ENCODE results near the gene IL1A.
A peak's percentile ranks its signal among the peaks of the same experiment; 100 is the strongest.
"Not testable (repeated sequence)": the region's sequence is repeated elsewhere in the genome, so short reads cannot be mapped to it uniquely, and the experiment has no call there.

The IL1A gene, protein sequence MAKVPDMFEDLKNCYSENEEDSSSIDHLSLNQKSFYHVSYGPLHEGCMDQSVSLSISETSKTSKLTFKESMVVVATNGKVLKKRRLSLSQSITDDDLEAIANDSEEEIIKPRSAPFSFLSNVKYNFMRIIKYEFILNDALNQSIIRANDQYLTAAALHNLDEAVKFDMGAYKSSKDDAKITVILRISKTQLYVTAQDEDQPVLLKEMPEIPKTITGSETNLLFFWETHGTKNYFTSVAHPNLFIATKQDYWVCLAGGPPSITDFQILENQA

DNA sequence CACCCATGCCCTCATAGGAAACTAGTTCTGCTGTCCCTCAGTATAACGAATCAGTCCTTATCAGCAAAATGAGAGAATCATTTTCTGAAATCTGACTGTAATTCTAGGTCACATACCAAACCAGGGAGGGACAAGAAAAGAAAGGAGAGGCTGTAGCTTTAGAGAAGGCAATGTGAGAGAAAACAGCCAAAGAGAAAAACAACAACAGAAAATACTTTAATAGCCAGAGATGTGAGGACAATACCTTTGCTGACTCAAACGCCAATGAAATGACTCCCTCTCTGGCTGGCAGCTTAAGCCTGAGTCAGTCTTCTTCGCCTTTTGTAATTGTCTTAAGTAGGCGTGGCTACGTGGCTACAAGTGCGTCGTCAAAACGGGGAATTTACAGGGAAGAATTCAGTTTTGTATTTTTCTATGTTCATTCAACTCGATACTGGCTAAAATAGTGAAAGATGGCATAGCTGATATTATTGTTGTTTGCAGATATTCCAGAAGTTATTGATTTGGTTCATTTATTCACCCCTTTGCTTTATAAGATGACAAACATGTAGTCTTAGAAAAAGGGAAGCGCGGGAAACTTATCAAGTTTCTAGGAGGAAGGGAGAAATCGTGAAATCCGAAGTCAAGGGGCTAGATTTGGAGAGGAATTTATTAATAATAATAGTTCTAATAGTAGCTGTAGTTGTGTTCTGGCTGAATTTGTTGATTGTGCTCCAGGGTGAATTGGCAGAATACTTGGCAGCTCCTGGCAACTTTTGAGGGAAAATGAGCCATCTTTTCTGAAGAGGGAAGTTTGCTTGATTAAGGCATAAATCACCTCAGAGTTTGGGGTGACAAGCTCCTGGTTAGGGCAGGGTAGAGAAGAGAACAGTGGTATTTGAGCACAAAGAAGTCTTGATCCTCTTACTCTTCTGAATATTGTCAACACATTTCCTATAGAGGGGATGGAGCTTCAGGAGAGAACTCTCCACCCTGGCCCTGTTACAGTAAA lies at the start of gene IL1A:
Gene IL1A, minus strand, starts transcription at position 295 of the 991 bp plus-strand sequence. CDS start 723 bp downstream, outside the sequence.
- DNase-seq (ENCODE audit: low read depth): peak; percentile 55

DNA sequence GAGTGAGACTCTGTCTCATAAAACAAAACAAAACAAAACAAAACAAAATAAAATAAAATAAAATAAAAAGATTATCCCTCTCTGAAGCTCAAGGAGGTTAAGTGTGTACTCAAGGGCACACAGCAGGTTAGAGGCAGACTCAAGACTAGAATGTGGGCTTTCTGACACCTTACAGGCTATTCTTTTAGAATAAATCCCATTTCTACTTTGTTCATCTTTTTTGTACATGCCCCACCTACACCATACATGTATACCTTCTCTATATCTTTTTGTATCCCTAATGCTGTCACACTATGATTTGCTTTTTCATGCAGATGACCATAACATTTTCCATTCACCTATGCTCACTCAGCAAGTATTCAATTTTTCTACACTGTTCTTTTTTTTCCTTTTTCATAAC lies 49.7 kb upstream of the IL1A start:
- no peak for DNase-seq (ENCODE audit: low read depth)

DNA sequence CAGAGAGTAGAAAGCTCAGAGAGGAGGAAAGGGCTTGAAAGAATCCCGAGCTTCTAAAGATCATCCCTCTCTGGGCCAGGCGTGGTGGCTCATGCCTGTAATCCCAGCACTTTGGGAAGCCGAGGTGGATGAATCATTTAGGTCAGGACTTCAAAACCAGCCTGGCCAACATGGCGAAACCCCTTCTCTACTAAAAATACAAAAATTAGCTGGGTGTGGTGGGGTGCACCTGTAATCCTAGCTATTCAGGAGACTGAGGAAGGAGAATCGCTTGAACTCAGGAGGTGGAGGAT lies 49.3 kb upstream of the IL1A start:
- DNase-seq (ENCODE audit: low read depth): not testable (repeated sequence)

DNA sequence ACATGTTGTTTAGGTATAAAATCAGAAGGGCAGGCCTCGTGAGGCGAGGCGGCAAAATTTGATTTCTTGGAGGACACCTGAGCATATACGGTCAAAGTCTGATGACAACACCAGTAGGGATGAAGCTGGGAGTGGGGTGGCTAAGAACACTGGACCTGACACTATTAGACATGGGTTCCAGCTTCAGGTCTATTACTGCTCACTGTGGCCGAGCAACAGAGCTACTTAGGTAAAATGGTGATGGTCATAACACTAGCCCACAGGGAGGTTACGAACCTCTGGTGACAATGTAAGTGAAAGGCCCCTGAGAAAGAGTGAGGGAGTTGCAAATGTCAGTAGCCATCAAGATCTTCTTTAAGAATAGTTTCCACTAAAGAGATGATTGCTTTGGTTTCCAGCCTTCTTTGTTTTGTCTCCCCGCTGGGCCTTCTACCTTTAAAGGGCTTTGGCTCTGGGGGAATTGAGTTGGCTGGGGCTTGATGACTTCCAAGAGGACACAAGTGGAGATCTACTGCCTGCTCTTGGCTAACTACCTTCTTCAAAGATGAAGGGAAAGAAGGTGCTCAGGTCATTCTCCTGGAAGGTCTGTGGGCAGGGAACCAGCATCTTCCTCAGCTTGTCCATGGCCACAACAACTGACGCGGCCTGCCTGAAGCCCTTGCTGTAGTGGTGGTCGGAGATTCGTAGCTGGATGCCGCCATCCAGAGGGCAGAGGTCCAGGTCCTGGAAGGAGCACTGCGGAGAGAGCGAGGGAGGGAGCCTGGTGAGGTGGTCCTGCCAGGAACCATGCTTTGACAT lies 48.7 kb upstream of the IL1A start:
- DNase-seq (ENCODE audit: low read depth): no peak

DNA sequence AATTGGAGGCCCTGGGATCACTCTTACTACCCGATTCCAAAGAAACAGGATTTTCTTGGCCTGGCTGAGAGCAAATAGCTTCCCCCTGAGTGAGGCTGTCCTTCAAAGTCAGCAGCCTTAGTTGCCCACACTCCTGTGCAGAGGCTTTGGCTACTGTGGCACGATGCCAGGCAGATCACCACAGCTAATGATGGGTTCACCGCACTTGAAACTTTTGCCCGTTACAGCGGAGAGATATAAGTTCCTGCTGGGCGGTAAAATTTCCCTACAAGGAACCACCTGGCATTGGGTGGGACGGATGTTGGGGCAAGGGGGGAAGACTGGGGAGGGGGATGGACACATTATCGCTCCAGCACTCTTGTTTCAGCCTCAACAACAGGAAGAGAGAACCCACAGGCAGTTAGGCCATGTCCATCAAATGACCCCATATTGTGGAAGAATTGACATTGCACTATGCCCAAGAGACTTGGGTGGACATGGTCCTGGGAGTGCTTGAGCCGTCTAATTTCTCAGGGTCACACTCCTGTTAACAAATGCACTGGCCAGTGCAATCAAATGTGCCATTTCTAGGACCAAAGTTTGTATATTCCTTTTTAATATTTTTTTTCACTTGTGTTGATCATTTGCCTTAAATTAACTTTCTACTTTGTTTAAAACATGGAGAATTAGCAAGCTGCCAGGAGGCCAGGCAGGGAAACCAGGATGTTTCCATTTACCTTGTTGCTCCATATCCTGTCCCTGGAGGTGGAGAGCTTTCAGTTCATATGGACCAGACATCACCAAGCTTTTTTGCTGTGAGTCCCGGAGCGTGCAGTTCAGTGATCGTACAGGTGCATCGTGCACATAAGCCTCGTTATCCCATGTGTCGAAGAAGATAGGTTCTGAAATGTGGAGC lies 47.9 kb upstream of the IL1A start:
- DNase-seq (ENCODE audit: low read depth): no peak

DNA sequence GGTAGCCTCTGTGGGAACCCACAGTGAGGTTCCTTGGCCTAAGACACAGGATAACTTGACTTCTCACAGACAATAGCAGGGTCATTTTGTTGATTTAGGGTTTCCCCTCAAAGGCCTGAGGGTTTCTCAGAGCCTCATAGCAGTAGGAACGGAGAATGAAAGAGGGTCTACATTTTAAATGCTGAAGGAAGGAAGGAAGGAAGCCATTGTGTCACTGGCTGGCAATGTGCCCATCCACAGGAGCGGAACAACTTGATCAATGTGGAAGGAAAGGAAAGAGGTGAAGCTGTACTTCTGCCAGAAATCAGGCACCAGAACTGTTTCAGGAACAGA lies 47.2 kb upstream of the IL1A start:
- DNase-seq (ENCODE audit: low read depth): no peak

DNA sequence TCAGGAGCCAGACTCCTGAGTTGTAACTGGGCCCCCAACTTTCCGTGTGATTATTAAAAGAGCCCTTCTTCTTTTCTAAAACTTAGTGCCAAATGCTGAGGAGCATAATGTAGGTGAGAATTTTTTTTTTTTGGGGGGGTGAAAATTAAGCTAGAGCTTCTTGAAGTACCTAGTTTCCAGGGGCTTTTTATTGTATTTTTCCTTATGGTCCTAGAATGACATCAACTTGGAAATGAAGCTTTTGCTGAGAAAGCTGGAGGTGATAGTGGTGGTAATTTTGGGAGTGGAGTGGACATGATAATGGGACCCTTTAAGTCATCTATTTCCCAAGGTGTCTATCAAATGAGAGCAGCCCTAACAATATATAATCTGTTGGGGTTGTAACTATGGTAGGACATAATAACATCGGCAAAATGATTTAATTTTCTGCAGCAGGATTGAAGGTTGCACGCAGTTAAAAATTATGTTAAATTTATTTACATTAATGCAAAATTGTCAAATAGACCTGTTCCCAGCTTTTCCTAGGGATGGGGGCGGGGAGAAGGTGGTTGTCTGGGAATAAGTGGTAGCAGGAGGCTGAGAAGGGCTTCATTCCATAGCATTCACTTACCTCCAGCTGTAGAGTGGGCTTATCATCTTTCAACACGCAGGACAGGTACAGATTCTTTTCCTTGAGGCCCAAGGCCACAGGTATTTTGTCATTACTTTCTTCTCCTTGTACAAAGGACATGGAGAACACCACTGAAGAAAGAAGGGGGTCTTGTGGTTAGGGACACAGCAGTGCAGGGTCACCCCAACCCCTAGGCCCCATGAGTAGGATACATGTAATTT lies 46.6 kb upstream of the IL1A start:
- DNase-seq (ENCODE audit: low read depth): no peak

DNA sequence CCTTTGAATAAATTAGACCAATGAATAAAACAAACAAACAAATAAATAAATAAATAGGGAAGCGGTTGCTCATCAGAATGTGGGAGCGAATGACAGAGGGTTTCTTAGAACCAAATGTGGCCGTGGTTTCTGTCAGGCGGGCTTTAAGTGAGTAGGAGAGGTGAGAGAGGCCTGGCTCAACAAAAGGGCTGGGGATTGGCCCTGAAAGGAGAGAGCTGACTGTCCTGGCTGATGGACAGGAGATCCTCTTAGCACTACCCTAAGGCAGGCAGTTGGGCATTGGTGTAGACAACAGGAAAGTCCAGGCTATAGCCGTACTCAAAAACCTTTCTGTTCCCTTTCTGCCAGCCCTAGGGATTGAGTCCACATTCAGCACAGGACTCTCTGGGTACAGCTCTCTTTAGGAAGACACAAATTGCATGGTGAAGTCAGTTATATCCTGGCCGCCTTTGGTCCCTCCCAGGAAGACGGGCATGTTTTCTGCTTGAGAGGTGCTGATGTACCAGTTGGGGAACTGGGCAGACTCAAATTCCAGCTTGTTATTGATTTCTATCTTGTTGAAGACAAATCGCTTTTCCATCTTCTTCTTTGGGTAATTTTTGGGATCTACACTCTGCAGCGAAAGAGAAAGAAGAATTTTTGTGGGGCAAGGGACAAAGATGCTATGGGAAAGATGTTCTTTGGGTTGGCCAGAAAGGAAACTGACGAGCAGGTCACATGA lies 45.8 kb upstream of the IL1A start:
- no peak for DNase-seq (ENCODE audit: low read depth)

DNA sequence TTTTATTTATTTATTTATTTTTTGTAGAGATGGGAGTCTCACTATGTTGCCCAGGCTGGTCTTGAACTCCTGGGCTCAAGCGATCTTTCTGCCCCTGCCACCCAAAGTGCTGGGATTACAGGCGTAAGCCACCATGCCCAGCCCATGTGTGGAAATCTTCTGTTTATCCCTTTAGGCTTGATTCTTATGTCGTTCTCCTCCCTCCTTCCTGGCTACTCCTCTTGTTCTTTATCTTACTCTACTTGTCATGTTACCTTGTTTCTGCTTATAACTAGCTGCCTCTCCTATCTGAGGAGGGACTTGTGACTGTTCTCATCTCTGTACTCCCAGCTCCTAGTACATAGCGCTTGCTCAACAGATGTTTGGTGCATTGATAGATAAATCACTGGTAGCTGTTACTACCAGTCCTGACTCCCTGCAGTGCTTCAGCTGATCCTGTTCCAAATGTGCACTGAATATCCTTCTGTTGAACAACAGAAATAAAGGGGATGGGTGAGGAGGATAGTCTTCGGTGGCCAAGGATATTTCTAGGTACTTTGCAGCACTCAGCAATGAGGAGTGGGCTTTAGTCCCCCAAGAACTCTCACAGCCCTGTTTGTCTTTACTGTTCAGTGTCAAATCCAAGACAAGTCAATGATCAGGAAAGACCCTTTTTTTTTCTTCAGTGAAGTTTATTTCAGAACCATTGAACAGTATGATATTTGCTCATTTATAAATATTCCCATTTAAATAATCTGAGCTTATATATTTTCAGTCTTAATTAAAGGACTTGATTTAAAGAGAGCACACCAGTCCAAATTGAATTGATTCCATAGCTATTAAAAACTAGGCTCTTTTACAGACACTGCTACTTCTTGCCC lies 45.0 kb upstream of the IL1A start:
- no peak for DNase-seq (ENCODE audit: low read depth)

DNA sequence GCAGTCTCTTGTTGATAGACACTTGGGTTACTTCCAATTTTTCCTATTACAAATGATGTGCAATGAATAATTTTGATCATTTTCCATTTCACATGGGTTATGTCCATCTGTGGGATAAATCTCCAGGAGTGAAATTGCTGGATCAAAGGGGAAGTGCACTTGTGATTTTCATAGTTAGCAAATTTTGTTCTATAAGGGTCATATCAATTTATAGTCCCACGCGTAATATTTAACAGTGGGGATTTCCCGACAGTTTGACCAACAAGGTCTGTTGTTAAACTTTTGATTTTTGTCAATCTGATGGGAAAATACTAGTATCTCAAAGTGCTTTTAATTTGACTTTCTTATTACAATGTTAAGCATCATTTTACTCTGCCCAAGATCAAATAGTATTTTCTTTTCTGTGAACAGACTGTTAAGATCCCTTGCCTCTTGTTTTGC lies 44.0 kb upstream of the IL1A start:
- no peak for DNase-seq (ENCODE audit: low read depth)

DNA sequence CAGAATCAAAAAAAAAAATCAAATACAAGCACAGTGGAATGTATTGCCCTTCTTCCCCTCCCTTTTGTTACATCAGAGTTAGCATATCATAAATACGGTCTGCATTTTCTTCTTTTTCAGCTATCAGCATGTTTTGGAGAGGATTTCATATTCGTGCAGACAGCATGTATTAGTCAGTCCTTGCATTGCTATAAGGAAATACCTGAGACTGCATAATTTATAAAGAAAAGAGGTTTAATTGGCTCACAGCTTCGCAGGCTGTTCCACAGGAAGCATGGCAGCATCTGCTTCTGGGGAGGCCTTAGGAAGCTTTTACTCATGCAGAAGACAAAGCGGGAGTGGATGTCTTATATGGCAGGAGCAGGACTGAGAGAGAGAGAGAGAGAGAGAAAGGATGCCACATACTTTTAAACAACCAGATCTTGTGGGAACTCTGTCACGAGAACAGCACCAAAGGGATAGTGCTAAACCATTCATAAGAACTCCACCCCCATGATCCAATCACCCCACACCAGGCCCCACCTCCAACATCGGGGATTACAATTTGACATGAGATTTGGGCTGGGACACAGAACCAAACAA lies 43.4 kb upstream of the IL1A start:
- DNase-seq (ENCODE audit: low read depth): no peak

DNA sequence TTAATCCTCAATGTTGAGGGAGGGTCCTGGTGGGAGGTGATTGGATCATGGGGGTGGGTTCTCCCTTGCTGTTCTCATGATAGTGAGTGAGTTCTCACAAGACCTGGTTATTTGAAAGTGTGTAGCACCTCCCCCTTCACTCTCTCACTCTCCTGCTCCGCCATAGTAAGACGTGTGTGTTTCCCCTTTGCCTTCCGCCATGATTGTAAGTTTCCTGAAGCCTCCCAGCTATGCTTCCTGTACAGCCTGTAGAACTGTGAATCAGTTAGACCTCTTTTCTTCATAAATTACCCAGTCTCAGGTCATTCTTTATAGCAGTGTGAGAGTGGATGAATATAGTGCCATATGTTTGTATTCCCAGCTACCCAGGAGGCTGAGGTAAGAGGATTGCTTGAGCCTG lies 42.7 kb upstream of the IL1A start:
- DNase-seq (ENCODE audit: low read depth): no peak

DNA sequence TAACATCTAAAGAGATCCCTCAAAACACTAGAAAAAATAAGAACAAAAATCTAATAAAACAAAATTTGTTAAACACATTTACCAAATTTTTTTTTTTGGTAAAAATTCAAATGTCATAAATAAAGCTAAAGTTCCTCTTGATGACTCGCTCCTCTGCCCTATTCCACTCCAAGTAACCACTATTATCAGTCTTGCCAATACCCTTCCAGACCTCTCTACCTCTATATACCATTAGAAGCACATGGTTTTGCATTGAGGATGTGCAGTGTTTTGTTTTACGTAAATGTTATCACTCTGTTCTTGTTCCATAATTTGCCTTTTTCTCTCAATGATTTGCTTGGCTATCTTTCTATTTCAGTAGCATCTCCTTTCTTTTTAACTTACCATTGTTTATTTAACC lies 41.4 kb upstream of the IL1A start:
- DNase-seq (ENCODE audit: low read depth): no peak

DNA sequence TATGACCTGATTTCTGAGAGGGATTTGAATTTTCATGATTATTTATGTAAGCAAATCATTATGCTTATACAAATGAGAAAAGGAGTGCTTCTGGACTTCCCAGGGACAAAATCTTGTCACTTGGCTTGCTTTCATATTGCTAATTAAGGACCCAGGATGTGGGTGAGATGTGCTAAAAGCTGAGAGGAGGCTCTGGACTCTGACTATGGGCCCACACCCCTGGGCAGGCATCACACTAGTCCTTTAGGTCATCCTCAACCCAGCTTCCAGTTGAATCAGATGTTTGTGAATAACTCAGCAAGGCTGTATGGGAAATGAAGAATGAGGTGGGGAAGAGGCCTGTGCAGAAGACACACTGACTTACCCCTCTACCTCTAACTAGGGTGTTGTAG lies 40.4 kb upstream of the IL1A start:
- DNase-seq (ENCODE audit: low read depth): no peak

DNA sequence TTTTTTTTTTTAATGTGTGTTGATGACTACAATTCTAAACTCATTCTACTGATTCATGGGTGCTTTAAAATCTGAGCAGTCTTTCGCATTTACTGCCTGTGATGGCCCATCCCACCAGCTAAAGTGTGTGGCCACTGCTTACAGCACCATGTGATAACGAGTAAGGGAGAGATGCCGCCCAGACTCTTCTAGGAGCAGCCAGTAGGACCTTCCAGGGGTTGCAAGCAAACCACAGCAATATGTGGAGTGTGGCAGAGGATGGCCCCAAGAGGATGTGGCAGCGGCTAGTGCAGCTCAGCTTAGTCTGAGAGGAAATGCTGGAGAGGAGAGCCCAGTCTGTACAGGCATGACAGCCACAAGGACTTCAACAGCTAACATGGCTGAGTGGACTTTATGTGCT lies 37.4 kb upstream of the IL1A start:
- no peak for DNase-seq (ENCODE audit: low read depth)

DNA sequence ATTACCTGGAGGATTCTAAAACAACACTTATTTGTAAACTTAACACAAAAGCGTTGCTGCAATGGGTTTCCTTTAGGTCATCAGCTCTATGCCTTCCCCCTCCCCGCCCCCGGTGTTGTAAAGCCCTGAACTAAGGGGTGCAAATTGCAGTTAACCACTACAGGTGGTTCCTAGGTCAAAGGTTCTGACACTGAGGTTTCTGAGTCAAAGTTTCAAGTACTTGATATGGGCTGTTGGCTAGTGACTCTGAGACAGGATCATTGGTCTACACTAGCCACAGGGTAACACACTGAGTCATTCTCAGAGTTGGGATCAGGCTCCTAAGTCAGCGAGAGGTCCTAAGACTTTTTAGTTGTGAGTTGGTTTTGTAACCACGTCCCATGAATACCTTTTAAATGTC lies 36.8 kb upstream of the IL1A start:
- no peak for DNase-seq (ENCODE audit: low read depth)

DNA sequence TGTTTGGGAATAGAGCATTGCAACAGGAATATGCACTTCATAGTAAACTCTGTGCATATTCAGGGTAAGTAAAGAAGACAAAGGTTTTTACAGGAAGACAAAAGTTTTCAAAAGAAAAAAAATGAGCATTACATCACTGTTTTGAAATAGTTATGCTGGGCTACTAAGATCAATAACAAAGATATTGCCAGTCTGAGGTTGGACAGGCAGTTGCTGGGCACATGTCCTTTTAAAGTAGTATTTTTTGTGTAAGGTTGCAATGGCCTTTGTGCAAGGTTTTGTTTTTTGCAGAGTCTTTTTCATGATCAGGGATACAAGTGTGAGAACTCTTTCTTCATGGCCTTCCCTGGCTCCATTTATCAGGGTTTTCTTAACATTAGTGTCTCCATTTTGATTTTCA lies 36.0 kb upstream of the IL1A start:
- no peak for DNase-seq (ENCODE audit: low read depth)

DNA sequence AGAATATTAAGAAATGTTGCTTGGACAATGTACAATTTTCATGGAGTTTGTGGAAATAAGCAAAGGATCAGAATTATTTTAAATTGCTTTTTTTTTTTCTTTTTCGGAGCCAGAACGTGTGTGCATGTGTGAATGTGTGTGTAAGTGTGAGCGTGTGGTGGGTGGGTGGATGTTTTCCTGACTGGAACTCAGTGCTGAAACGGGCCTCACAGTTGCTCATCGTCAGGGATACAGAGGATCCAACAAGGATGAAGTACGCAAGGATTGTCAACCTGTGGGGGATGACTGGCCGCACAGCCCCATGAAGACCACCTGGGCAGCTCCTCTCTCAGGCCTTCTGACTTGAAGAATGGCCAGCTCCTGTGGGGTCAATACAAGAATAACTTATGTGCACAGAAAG lies 34.8 kb upstream of the IL1A start:
- no peak for DNase-seq (ENCODE audit: low read depth)

All from non-pigmented ciliary epithelial cell (primary cell).